HepG2 (cell line): ENCODE results near the gene CPNE4. TPM values are rescaled to one million over a fixed set of nuclear protein-coding genes. Genes with fewer than 3 reads are reported as not detected.

ENCODE experiments used
- ATAC-seq: fragments of 200-7000 bp; cut with Tn5 transposase; 3 replicates; pipeline ENCODE4 v1.9.1; 2020; ENCODE audit warnings: mild to moderate bottlenecking, moderate library complexity
- BruUV-seq: library from RNA; stranded (reverse); fragments of 400-500 nt; replicated peaks from 2 replicates; lab custom pipeline; 2021; lab: Mats Ljungman, UMichigan
- CTCF ChIA-PET: fragments of 300-600 bp; formaldehyde crosslinking; extraction: SDS; loops from one replicate; lab custom pipeline; 2021; ENCODE audit warnings: low total read pairs, inconsistent platforms, low intra/inter-chr PET ratio; lab: Yijun Ruan, JAX
- POLR2A ChIA-PET: fragments of 350-600 bp; sonication (Branson Sonifier 250); formaldehyde crosslinking; loops from one replicate; lab custom pipeline; 2020; ENCODE audit warnings: antibody characterized with exemption, inconsistent platforms; lab: Yijun Ruan, JAX
- DNase-seq: peaks from one replicate; pipeline ENCODE4 v3.0.0-alpha.2; 2015; ENCODE audit warnings: low spot score
- FAIRE-seq: peaks from 3 replicates; lab custom pipeline; 2011; peaks lifted over from hg19 to GRCh38; lab: Jason Lieb, UNC
- H2AFZ ChIP-seq: one replicate; pipeline ENCODE4 v1.6.1; 2011; ENCODE audit warnings: low read length, inconsistent platforms
- H3K27ac ChIP-seq: fragments of 300-600 bp; 3 replicates; pipeline ENCODE4 v1.8.0; 2011; ENCODE audit warnings: mixed run types, mild to moderate bottlenecking, mixed read lengths, low read length, inconsistent platforms; ENCODE audit not compliant: insufficient read depth; ENCODE audit errors: extremely low read length
- H3K27me3 ChIP-seq, 2 experiments: fragments of 200-600 bp in 1 of 2; 2 replicates in 1 of 2; 3 replicates in 1 of 2; pipeline versions ENCODE4 v1.6.0 to v1.8.0; 2011; ENCODE audit warnings: low read length in 2 of 2, mild to moderate bottlenecking in 2 of 2, moderate library complexity in 2 of 2, inconsistent platforms in 1 of 2; ENCODE audit not compliant: insufficient read depth in 2 of 2, control insufficient read depth in 1 of 2
- H3K36me3 ChIP-seq, 2 experiments: fragments of 200-600 bp in 1 of 2; replicated peaks in 1 of 2; 2 replicates in 1 of 2; 3 replicates in 1 of 2; pipeline versions ENCODE4 v1.5.1 to v1.8.0; 2011; ENCODE audit warnings: low read length in 2 of 2, inconsistent platforms in 1 of 2; ENCODE audit not compliant: insufficient read depth in 2 of 2, control insufficient read depth in 1 of 2
- H3K4me1 ChIP-seq: 2 replicates; pipeline ENCODE4 v1.5.1; 2012; ENCODE audit warnings: low read length, inconsistent platforms; ENCODE audit not compliant: insufficient read depth
- H3K4me2 ChIP-seq: 2 replicates; pipeline ENCODE4 v1.6.0; 2011; ENCODE audit warnings: low read depth, low read length, inconsistent platforms
- H3K4me3 ChIP-seq, 3 experiments: fragments of 200-600 bp in 1 of 3; sonication (generic), shearing (Covaris generic) in 1 of 3; replicated peaks in 1 of 3; 2 replicates each; pipeline ENCODE4 v1.5.1; 2011 to 2016; ENCODE audit warnings: low read length in 3 of 3, inconsistent platforms in 2 of 3, low read depth in 2 of 3, mild to moderate bottlenecking in 2 of 3, control low read depth in 1 of 3, mixed read lengths in 1 of 3; ENCODE audit not compliant: insufficient read depth in 1 of 3
- H3K79me2 ChIP-seq: one replicate; pipeline ENCODE4 v1.6.1; 2011; ENCODE audit warnings: low read length, inconsistent platforms; ENCODE audit not compliant: insufficient read depth
- H3K9ac ChIP-seq: 2 replicates; pipeline ENCODE4 v1.6.0; 2011; ENCODE audit warnings: mild to moderate bottlenecking, low read depth, low read length, inconsistent platforms; ENCODE audit not compliant: insufficient read depth
- H3K9me3 ChIP-seq: 2 replicates; pipeline ENCODE4 v1.5.1; 2012; ENCODE audit warnings: mild to moderate bottlenecking, low read length
- H4K20me1 ChIP-seq: 2 replicates; pipeline ENCODE4 v1.6.0; 2011; ENCODE audit warnings: inconsistent platforms, mild to moderate bottlenecking, low read length, moderate library complexity; ENCODE audit not compliant: insufficient read depth
- CTCF ChIP-seq: sonication (generic); formaldehyde crosslinking; IDR thresholded peaks from 2 replicates; pipeline ENCODE4 v1.5.0; 2020; ENCODE audit warnings: mild to moderate bottlenecking, missing genetic modification reagents, moderate library complexity
- MBD4 ChIP-seq: IDR thresholded peaks from 2 replicates; pipeline ENCODE4 v1.6.1; 2012; ENCODE audit warnings: low read length, inconsistent platforms, borderline replicate concordance
- MEF2D ChIP-seq: sonication (generic); formaldehyde crosslinking; IDR thresholded peaks from 2 replicates; pipeline ENCODE4 v1.5.1; 2020; ENCODE audit warnings: mild to moderate bottlenecking, missing genetic modification reagents
- MIER2 ChIP-seq: IDR thresholded peaks from 2 replicates; pipeline ENCODE4 v1.6.1; 2016; ENCODE audit warnings: missing biosample characterization, missing genetic modification reagents
- RAD21 ChIP-seq: fragments of 450-650 bp; formaldehyde crosslinking; IDR thresholded peaks from 2 replicates; pipeline ENCODE4 v1.5.0; 2020; ENCODE audit warnings: mild to moderate bottlenecking
- SALL1 ChIP-seq: sonication (generic); formaldehyde crosslinking; IDR thresholded peaks from 2 replicates; pipeline ENCODE4 v1.8.0; 2022; ENCODE audit warnings: mild to moderate bottlenecking, missing genetic modification reagents
- SMC3 ChIP-seq: IDR thresholded peaks from 2 replicates; pipeline ENCODE4 v1.6.1; 2011; ENCODE audit warnings: low read length, improper control_type of control experiment
- STAG1 ChIP-seq: sonication (generic); formaldehyde crosslinking; IDR thresholded peaks from 2 replicates; pipeline ENCODE4 v1.4.0; 2020; ENCODE audit warnings: missing genetic modification reagents
- XBP1 ChIP-seq: sonication (generic); formaldehyde crosslinking; IDR thresholded peaks from 2 replicates; pipeline ENCODE4 v1.5.0; 2020; ENCODE audit warnings: missing genetic modification reagents
- ZBTB10 ChIP-seq: sonication (generic); formaldehyde crosslinking; IDR thresholded peaks from 2 replicates; pipeline ENCODE4 v1.4.0; 2020; ENCODE audit warnings: missing genetic modification reagents, borderline replicate concordance
- ZNF138 ChIP-seq: sonication (generic); formaldehyde crosslinking; IDR thresholded peaks from 2 replicates; pipeline ENCODE4 v1.5.0; 2020; ENCODE audit warnings: mild to moderate bottlenecking, low read depth, missing genetic modification reagents
- ZNF180 ChIP-seq: sonication (generic); formaldehyde crosslinking; IDR thresholded peaks from 2 replicates; pipeline ENCODE4 v1.4.0; 2020; ENCODE audit warnings: low read depth, missing genetic modification reagents, borderline replicate concordance
- WGBS: methylation state at CpG from one replicate; pipeline ENCODE4 v1.1.6; 2017; ENCODE audit warnings: low lambda C conversion rate; 5-methylcytosine and 5-hydroxymethylcytosine counted together
- in situ Hi-C: cut with HindIII; loops from 2 replicates; pipeline ENCODE4 v1.10.0; 2017; ENCODE audit warnings: low pct_unique_long_range_greater_than_20kb; ENCODE audit not compliant: extremely low pct_ligation_motif_present
- intact Hi-C: fragments of 100-400 bp; cut with micrococcal nuclease; formaldehyde crosslinking; loops from one replicate; pipeline ENCODE4 v1.10.0; 2022; ENCODE audit not compliant: unreplicated experiment
- polyA plus RNA-seq, 8 experiments: library from polyadenylated mRNA; depleted of rRNA in 3 of 8; stranded (reverse) in 7 of 8; unstranded in 1 of 8; fragments of >200 nt; fragmentation: Illumina TruSeq in 4 of 8; extraction: Trizol in 4 of 8; gene quantifications; 2 replicates each; pipeline versions ENCODE4 v1.2.1 to v1.2.3, GENCODE V29; 2011 to 2016; ENCODE audit warnings: low read depth in 4 of 8, missing spikeins in 1 of 8, mixed read lengths in 1 of 8; ENCODE audit not compliant: insufficient read depth in 1 of 8
- total RNA-seq, 5 experiments: library from RNA; depleted of rRNA; stranded (reverse); fragments of >200 nt; fragmentation: Illumina TruSeq; extraction: Trizol; gene quantifications; 2 replicates each; pipeline ENCODE4 v1.2.3, GENCODE V29; 2016; ENCODE audit warnings: low read depth in 1 of 5

CPNE4 gene
- total and polyA plus RNA-seq, 2 of the 13 experiments (the other 11 are each of a cell fraction or from before 2014, with no cell fraction given): not detected

GRCh38 chr3:132029182-132029902 is 5.5 kb downstream of the CPNE4 start:
- peak; percentile 72 for FAIRE-seq
- H2AFZ ChIP-seq: no peak overlapping the region
- in situ Hi-C loops (loop anchor here (5.0 kb wide), 1 partner anchor 237 kb away; no protein-coding TSS in a partner anchor), intact Hi-C loops (loop anchor here (1.0 to 2.0 kb wide), 3 partner anchors 23 to 997 kb away; no protein-coding TSS in a partner anchor)
- POLR2A ChIA-PET: interaction anchor here (0.7 kb wide), 1 partner anchor 1003 kb away, joined by 3 read pairs; the partner anchor contains the start of genes ASTE1 and NEK11
- peaks cover 0 to 5% of the 10 kb centered on the region in 2 experiments; a peak in 1 of 5 replicates for H3K27me3 ChIP-seq
- CTCF ChIA-PET: interaction anchor here (0.6 to 1.8 kb wide), 2 partner anchors 22 to 234 kb away, joined by 3 to 28 read pairs; no protein-coding TSS in a partner anchor
- no peak overlapping the region for H3K4me2 ChIP-seq
- no peaks in the 10 kb centered on the region for H3K36me3 ChIP-seq
- H3K79me2 ChIP-seq: no peaks in the 10 kb centered on the region
- no peak overlapping the region for H3K9ac ChIP-seq
- BruUV-seq: no TSS peak
- peak; percentile 99 for ATAC-seq
- peak; percentile 53 for DNase-seq
- H3K27ac ChIP-seq: no peak overlapping the region
- H3K4me1 ChIP-seq: no peaks in the 10 kb centered on the region
- H3K4me3 ChIP-seq: no peak overlapping the region
- TF ChIP-seq MBD4 (no peak), SALL1 (CRISPR knock-in tag) (peak; percentile 22; the same call in 1 of the 2 replicates), ZNF180 (CRISPR knock-in tag) (no peak), MEF2D (CRISPR knock-in tag) (no peak), STAG1 (peak; percentile 86), ZBTB10 (no peak), ZNF138 (CRISPR knock-in tag) (no peak), XBP1 (CRISPR knock-in tag) (no peak), RAD21 (CRISPR knock-in tag) (peak; percentile 68), CTCF (peak; percentile 90), MIER2 (CRISPR knock-in tag) (peak; percentile 63; the same call in 1 of the 2 replicates), SMC3 (peak; percentile 63)
- H3K9me3 ChIP-seq: no peaks in the 10 kb centered on the region
- H4K20me1 ChIP-seq: no peaks in the 10 kb centered on the region
- 38% methylated on average over 10 of the region's 15 CpGs for WGBS
